GM12874 (cell line): Measurements from ENCODE around the gene MRM2.

Experiments used
- TF ChIP-seq, protein P1 (sequence below): IDR thresholded peaks from 2 replicates; pipeline ENCODE4 v1.5.1; 2011; ENCODE audit warnings: low read depth, mild to moderate bottlenecking, control low read depth, low read length, moderate library complexity; ENCODE audit not compliant: insufficient read depth

MRM2 gene

DNA sequence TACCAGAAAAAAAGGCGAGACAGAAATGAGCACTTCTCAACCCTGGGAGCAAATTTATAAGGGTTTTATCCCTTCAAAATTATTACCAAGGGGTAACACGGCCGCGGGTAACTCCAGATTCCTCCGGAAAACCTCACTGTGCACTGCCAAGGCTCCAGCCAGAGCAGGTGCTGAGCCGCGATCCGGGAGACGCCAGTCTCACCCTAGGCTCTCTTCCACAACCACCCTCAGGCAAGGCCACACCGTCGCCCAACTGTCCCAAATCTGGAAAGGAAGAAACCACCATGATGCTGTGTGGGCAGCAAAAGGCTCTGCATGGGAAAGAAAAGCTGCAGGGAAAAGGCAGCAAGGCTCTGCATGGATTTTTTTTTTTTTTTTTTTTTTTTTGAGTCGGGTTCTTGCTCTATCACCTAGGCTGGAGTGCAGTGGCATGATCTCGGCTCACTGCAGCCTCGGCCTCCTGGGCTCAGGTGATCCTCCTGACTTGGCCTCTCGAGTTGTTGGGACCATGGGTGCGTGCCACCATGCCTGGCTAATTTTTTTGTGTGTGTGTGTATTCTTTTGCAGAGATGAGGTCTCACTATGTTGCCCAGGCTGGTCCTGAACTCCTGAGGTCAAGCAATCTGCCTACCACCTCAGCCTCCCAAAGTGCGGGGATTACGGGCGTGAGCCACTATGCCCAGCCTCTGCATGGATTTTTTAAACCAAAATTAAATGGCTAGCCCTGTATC is 48.3 kb downstream of the MRM2 start:
- TF ChIP-seq, protein P1, sequence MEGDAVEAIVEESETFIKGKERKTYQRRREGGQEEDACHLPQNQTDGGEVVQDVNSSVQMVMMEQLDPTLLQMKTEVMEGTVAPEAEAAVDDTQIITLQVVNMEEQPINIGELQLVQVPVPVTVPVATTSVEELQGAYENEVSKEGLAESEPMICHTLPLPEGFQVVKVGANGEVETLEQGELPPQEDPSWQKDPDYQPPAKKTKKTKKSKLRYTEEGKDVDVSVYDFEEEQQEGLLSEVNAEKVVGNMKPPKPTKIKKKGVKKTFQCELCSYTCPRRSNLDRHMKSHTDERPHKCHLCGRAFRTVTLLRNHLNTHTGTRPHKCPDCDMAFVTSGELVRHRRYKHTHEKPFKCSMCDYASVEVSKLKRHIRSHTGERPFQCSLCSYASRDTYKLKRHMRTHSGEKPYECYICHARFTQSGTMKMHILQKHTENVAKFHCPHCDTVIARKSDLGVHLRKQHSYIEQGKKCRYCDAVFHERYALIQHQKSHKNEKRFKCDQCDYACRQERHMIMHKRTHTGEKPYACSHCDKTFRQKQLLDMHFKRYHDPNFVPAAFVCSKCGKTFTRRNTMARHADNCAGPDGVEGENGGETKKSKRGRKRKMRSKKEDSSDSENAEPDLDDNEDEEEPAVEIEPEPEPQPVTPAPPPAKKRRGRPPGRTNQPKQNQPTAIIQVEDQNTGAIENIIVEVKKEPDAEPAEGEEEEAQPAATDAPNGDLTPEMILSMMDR = no peak

DNA sequence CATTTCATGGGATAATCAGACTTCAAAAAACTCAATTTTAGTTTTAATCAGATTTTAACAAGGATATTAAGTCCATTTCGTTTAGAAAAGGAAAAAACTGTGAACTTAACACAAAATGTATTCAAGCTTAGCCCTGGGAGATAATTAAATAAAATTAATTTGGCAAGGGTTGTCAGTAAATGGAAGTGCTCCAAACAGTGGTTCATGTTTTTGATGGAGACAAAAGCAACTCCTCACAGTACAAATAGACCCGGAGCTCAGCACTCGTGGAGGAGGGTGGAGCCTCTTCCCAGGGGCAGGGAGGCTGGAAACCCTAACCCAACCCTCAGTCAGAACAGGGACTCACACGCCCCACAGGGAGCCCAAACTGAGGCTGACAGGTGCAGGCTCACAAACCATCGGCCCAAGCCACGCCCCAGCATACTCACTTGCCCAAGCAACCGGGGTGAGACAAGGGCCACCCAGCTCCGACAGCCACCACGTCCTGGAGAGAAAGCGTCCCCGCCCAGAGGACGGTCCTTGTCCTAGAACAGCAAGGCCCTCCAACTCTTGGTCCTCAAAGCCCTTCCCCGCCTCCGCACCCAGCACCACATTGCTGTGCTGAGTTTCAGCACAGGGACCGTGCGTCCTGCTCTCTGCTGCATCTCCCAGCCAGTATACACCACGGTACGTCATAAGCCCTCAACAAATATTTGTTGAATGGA is 49.0 kb downstream of the MRM2 start:
- TF ChIP-seq, protein P1 = no peak

DNA sequence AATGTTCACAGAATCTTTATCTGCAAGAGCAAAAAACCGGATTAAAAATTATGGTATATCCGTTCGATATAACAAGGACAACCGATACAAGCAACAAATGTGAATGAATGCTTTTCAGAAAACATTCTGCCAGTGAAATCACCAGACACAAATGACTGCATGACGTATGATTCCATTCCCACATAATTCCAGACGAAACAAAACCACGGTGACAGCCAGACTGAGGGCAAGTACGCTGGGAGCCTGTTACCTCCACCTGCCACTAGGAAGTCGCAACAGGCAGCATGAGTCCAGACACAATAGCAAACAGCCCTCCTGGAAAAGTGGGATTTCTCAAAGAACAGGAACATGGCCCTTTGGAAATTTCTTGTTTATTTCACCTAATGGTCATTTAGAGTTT is 51.0 kb downstream of the MRM2 start:
- TF ChIP-seq, protein P1 = no peak

DNA sequence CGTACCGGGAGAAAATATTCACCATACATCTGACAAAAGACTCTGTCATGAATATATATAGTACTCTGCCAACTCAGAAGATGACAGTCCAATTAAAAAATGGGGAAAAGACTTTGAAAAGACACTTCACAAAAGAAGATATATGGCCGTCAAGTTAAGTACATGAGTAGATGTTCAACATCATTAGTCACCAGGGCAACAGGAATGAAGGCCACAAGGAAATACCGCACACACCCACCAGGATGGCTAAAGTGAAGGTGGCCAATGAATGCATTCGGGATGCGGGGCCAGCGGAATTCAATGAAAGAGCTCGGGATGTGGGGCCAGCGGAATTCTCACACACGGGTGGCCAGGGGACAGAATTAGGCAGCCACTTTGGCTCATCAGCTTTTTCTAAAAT is 51.5 kb downstream of the MRM2 start:
- TF ChIP-seq, protein P1 = no peak

DNA sequence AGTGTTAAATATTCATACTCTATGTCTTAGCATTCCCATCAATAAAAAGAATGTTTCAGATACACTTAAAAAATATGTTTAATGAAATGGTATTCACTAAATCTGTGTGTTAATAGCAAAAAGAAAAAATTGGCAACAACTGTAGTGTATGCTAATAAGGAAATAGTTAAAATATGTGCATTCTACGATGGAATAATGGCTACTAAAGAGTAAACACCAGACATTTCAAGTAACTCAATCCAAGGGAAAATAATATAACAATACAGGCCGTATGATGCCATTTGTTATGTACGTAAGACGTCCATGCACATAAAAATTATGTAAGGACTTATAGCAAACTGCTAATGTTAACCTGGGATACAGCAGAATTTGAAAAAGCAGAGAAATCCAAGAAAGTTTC is 55.8 kb downstream of the MRM2 start:
- TF ChIP-seq, protein P1 = no peak

DNA sequence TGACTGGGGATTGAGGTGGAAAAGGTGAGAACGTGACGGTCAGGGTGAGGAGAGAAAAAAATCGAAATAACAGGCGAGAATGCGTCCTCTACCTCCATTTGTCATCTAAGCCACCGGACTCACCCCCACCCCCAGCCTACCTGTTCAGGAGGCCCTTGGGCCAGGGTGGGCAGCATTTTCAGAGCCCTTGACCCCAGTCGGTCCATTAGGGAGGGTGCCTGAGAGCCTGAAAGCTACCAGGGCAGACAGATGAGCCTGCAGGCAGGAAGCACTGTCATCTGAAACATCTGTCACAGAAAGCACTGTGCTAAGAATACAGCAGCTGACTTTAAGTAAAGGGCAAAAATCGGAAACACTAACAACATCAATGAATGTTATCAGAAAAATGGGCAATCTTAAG is 56.3 kb downstream of the MRM2 start:
- TF ChIP-seq, protein P1 = no peak
